ENCODE results near the gene ATG2A. TPM values are rescaled to one million over a fixed set of nuclear protein-coding genes. Genes with fewer than 3 reads are reported as not detected.
A peak's percentile ranks its signal among the peaks of the same experiment; 100 is the strongest.

The ATG2A gene
- total and polyA plus RNA-seq, 8 donors, result 14.2 to 23.5 (median 19.5) TPM

DNA sequence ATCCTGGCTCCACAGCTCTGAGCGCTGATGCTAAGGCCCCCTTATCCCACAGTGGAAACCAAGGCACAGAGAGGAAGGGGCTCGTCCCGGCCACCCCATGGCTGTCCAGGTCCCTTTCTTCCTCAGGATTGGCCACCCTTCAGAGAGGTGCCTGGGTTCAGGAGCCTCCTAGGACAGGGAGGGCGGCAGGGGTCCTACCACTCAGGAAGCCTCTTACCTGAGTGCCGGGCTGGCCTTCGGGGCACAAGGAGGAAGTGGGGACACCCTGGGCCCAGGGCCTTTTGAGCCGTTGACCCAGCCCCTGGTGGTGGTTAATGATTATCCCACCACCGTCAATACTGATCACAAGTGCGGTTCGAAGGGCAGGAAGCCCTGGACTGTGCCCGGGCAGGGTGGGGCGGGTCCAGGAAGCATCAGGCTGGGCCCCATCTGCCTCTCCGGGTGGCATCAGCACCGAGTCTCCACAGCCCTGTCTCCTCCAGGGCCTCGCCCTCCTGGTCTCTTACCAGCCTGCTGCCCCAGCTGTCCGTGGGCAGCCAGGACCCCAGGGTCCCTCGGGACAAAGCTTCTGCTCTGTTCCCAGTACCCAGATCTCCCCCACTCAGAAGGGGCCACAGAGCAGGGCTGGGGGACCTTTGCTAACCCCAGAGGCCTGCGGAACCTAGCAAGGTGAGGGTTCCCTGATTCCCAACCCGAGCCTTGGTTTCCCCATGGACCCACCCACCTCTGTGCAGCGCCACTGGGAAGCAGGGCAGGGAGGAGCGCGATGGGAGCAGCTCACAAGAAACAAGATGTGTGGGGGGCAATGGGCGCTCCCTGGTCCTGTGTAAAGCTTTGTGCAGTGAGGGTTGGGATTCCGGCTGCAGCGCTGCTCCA, 23.6 kb downstream of the ATG2A start:
- peaks cover 0 to 37% of the 10 kb centered on the region in 2 donors for H3K36me3 ChIP-seq
- H3K4me1 ChIP-seq, result peaks cover 0 to 20% of the 10 kb centered on the region in 2 donors
- no peak for DNase-seq
- H3K4me3 ChIP-seq, result no peak overlapping the region
- intact Hi-C loops (cut with DNase I), result loop anchor here (5.0 to 10.0 kb wide), 2 partner anchors 46 to 49 kb away; partner anchors contain the start of gene CDC42BPG (in 1 of the 2)
- TF ChIP-seq CTCF (IDR thresholded peaks at IDR 0.05), result no peak
- no peak overlapping the region for H3K27ac ChIP-seq
- H3K27me3 ChIP-seq, result no peaks in the 10 kb centered on the region
- no peaks in the 10 kb centered on the region for H3K9me3 ChIP-seq
- peak; percentile 6 for ATAC-seq

DNA sequence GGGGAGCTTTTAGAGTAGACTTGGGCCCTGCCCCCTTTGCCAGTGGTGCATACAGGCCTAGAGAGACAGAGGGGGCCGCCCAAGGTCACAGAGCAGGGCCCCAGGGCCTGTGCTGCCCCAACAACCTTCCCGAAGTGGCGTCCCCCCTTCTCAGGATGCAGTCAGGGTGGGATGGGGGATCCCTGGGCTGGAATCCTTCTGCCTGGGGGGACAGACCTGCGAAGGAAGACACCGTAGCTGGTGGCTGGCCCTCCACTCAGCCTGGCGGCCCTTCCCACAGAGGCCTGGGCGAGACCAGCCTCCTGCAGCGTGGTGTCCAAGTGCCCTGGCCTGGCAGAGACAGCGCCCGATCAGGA, 24.2 kb downstream of the ATG2A start:
- no peak overlapping the region for H3K27ac ChIP-seq
- TF ChIP-seq CTCF (IDR thresholded peaks at IDR 0.05), result no peak
- no peaks in the 10 kb centered on the region for H3K9me3 ChIP-seq
- H3K4me1 ChIP-seq, result peaks cover 0 to 26% of the 10 kb centered on the region in 2 donors
- H3K36me3 ChIP-seq, result peaks cover 0 to 31% of the 10 kb centered on the region in 2 donors
- ATAC-seq, result no peak
- DNase-seq, result no peak
- intact Hi-C loops (cut with DNase I), result loop anchor here (5.0 to 10.0 kb wide), 2 partner anchors 46 to 48 kb away; partner anchors contain the start of gene CDC42BPG (in 1 of the 2)
- no peaks in the 10 kb centered on the region for H3K27me3 ChIP-seq
- no peak overlapping the region for H3K4me3 ChIP-seq

DNA sequence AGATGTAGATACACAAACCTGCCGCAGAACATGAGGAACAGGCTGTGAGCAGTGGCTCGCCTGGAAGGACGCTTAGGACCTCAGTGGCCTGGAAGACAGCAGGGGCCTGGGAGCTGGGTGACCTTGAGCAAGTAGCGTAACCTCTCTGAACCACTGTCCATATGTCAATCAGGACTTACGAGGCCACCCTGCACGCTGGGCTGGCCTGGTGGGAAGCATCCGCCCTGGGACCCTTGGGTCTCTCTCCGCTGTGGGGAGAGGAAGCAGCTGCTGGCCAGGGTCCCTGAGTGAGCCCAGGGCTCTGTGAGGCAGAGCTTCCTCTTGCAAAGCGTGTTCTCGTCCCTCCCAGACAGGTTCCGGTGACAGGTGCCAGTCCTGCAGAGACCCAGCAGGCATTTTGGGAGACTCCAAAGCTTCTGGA, 24.6 kb downstream of the ATG2A start:
- TF ChIP-seq CTCF (IDR thresholded peaks at IDR 0.05), result no peak
- H3K27me3 ChIP-seq, result no peaks in the 10 kb centered on the region
- peaks cover 0 to 30% of the 10 kb centered on the region in 2 donors for H3K4me1 ChIP-seq
- intact Hi-C loops (cut with DNase I), result loop anchor here (5.0 to 10.0 kb wide), 2 partner anchors 45 to 48 kb away; partner anchors contain the start of gene CDC42BPG (in 1 of the 2)
- H3K9me3 ChIP-seq, result no peaks in the 10 kb centered on the region
- no peak for ATAC-seq
- H3K36me3 ChIP-seq, result peaks cover 0 to 27% of the 10 kb centered on the region in 2 donors
- no peak overlapping the region for H3K4me3 ChIP-seq
- no peak overlapping the region for H3K27ac ChIP-seq
- DNase-seq, result no peak

DNA sequence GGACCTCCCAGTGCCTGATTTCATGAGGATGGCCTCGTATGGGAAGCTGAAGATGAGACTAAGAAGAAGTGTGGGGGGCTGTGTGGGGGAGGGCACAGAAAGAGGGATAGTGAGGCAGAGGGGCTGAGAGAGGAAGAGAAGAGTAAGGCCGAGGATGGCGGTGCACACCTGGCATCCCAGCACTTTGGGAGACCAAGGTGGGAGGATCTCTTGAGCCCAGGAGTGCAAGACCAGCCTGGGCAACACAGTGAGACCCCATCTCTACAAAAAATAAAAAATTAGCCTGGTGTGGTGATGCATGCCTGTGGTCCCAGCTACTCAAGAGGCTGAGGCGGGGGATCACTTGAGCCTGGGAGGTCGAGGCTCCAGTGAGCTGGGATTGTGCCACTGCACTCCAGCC, 25.1 kb downstream of the ATG2A start:
- Histone ChIP-seq H3K27me3 (no peaks in the 10 kb centered on the region), H3K27ac (no peak overlapping the region), H3K4me1 (peaks cover 0 to 35% of the 10 kb centered on the region in 2 donors), H3K4me3 (no peak overlapping the region), H3K36me3 (peaks cover 0 to 22% of the 10 kb centered on the region in 2 donors), H3K9me3 (no peaks in the 10 kb centered on the region)
- TF ChIP-seq CTCF (IDR thresholded peaks at IDR 0.05), result no peak
- DNase-seq, result no peak
- intact Hi-C loops (cut with DNase I), result loop anchor here (5.0 to 10.0 kb wide), 2 partner anchors 45 to 47 kb away; partner anchors contain the start of gene CDC42BPG (in 1 of the 2)
- ATAC-seq, result no peak

- H3K4me1 ChIP-seq, result peaks cover 0 to 38% of the 10 kb centered on the region in 2 donors
- intact Hi-C loops (cut with DNase I), result loop anchor here (5.0 to 10.0 kb wide), 2 partner anchors 44 to 47 kb away; partner anchors contain the start of gene CDC42BPG (in 1 of the 2)
- peaks cover 0 to 16% of the 10 kb centered on the region in 2 donors for H3K36me3 ChIP-seq
- H3K27me3 ChIP-seq, result no peaks in the 10 kb centered on the region
- H3K4me3 ChIP-seq, result no peak overlapping the region
- DNase-seq (no peak), ATAC-seq (no peak)
- no peak overlapping the region for H3K27ac ChIP-seq
- no peak for TF ChIP-seq CTCF (IDR thresholded peaks at IDR 0.05)
- no peaks in the 10 kb centered on the region for H3K9me3 ChIP-seq
These were observed 25.7 kb downstream of the ATG2A start for GRCh38 chr11:64891215-64891848.

All from left lung (tissue), 10 donors.